Body of pancreas (tissue), 4 donors: ENCODE data around the gene RPUSD1. TPM values are rescaled to one million over a fixed set of nuclear protein-coding genes. Genes with fewer than 3 reads are reported as not detected.

Source experiments
- ATAC-seq: fragments of 150-250 bp; one replicate; pipeline ENCODE4 v1.9.1; 2016
- DNase-seq, 4 donors: peaks; one replicate each; pipeline ENCODE4 v3.0.0-alpha.2; 2019
- H3K27ac ChIP-seq, 4 donors: fragments of 200-600 bp; sonication (generic); 1 replicate in 3 of 4; 2 replicates in 1 of 4; pipeline versions ENCODE4 v1.5.1 to v1.6.1; 2016 to 2019; ENCODE audit warnings: mild to moderate bottlenecking in 1 of 4, mixed read lengths in 1 of 4, moderate library complexity in 1 of 4
- H3K27me3 ChIP-seq, 2 donors: fragments of 200-600 bp; sonication (generic); one replicate each; pipeline ENCODE4 v1.6.0; 2016; ENCODE audit warnings: mild to moderate bottlenecking in 1 of 2
- H3K36me3 ChIP-seq, 2 donors: fragments of 200-600 bp; sonication (generic); replicated peaks in 1 of 2; 2 replicates each; pipeline ENCODE4 v1.5.1; 2016; ENCODE audit warnings: low read depth in 2 of 2; ENCODE audit not compliant: insufficient read depth in 1 of 2
- H3K4me1 ChIP-seq: fragments of 200-600 bp; sonication (generic); one replicate; pipeline ENCODE4 v1.6.0; 2016
- H3K4me3 ChIP-seq, 2 donors: fragments of 200-600 bp; sonication (generic); 1 replicate in 1 of 2; 2 replicates in 1 of 2; pipeline ENCODE4 v1.5.1; 2016 to 2019
- H3K9me3 ChIP-seq, 3 donors: fragments of 200-600 bp; sonication (generic); 1 replicate in 2 of 3; 2 replicates in 1 of 3; pipeline ENCODE4 v1.5.1; 2016
- POLR2A ChIP-seq, 3 donors: fragments of 450-650 bp; IDR thresholded peaks; one replicate each; pipeline ENCODE4 v1.6.1; 2016; ENCODE audit warnings: antibody characterized with exemption in 3 of 3, mild to moderate bottlenecking in 2 of 3
- WGBS, 2 donors: methylation state at CpG; one replicate each; pipeline ENCODE4 v1.1.5; 2017; 5-methylcytosine and 5-hydroxymethylcytosine counted together
- intact Hi-C: fragments of 100-400 bp; cut with DNase I; formaldehyde crosslinking; loops from one replicate; pipeline ENCODE4 v1.15.1; 2023
- total RNA-seq, 2 donors: library from RNA; depleted of rRNA; stranded (reverse); fragments of >200 nt; gene quantifications; one replicate each; pipeline ENCODE4 v1.1.0, GENCODE V29; 2016
- TF ChIP-seq, protein P1 (sequence below), 7 experiments: fragments of 450-650 bp in 4 of 7; fragments of 200-600 bp in 3 of 7; sonication (generic) in 3 of 7; IDR thresholded peaks; one replicate each; pipeline ENCODE4 v1.5.1; 2016 to 2019; ENCODE audit warnings: antibody characterized with exemption in 7 of 7

The RPUSD1 gene
- total RNA-seq, 2 donors from 2014 or later = 19.7 to 31.3 TPM

DNA sequence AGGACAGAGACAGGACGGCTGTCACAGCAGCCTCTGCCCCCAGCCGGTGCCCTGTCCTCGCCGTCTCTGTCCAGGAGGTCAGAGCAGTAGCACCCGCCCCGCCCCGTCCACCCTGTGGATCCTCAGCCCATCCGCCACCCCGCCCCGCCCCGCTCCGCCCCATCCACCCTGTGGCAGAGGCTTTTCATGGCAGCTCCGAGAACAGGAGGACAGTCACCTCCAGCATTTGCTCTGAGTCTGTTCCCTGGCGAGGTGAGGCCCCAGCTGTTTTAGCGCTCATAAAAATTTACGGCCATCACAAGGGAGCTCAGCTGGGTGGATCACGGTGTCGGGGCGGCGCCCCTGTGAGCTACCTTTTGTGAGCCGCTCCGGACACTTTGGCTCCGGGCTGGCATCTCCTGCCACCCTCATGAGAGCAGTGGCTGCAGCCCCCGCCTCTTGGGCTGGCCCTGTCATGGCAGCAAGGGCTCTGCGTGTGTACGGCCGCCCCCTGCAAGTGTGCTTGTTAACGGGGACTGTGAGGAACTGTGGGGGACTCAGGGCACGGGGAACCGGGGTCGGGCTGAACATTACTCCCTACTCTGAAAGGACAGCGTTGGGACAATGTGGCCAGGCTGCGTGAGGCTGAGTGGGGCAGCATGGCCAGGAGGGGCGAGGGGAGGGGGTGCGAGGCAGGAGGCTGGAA, 44.6 kb upstream of the RPUSD1 start:
- no peak for TF ChIP-seq POLR2A (IDR thresholded peaks at IDR 0.05)
- TF ChIP-seq, protein P1, sequence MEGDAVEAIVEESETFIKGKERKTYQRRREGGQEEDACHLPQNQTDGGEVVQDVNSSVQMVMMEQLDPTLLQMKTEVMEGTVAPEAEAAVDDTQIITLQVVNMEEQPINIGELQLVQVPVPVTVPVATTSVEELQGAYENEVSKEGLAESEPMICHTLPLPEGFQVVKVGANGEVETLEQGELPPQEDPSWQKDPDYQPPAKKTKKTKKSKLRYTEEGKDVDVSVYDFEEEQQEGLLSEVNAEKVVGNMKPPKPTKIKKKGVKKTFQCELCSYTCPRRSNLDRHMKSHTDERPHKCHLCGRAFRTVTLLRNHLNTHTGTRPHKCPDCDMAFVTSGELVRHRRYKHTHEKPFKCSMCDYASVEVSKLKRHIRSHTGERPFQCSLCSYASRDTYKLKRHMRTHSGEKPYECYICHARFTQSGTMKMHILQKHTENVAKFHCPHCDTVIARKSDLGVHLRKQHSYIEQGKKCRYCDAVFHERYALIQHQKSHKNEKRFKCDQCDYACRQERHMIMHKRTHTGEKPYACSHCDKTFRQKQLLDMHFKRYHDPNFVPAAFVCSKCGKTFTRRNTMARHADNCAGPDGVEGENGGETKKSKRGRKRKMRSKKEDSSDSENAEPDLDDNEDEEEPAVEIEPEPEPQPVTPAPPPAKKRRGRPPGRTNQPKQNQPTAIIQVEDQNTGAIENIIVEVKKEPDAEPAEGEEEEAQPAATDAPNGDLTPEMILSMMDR (IDR thresholded peaks at IDR 0.05) = no peak
- Histone ChIP-seq H3K36me3 (no peaks in the 10 kb centered on the region), H3K4me1 (no peaks in the 10 kb centered on the region), H3K27ac (no peak overlapping the region), H3K9me3 (peaks cover 0 to 24% (median 0%) of the 10 kb centered on the region in 3 donors), H3K27me3 (no peaks in the 10 kb centered on the region), H3K4me3 (no peak overlapping the region)
- WGBS, 2 donors = 78 to 83% methylated on average over 10 to 35 of the region's 35 CpGs
- ATAC-seq (no peak), DNase-seq (no peak)
- intact Hi-C loops = no loop called here

DNA sequence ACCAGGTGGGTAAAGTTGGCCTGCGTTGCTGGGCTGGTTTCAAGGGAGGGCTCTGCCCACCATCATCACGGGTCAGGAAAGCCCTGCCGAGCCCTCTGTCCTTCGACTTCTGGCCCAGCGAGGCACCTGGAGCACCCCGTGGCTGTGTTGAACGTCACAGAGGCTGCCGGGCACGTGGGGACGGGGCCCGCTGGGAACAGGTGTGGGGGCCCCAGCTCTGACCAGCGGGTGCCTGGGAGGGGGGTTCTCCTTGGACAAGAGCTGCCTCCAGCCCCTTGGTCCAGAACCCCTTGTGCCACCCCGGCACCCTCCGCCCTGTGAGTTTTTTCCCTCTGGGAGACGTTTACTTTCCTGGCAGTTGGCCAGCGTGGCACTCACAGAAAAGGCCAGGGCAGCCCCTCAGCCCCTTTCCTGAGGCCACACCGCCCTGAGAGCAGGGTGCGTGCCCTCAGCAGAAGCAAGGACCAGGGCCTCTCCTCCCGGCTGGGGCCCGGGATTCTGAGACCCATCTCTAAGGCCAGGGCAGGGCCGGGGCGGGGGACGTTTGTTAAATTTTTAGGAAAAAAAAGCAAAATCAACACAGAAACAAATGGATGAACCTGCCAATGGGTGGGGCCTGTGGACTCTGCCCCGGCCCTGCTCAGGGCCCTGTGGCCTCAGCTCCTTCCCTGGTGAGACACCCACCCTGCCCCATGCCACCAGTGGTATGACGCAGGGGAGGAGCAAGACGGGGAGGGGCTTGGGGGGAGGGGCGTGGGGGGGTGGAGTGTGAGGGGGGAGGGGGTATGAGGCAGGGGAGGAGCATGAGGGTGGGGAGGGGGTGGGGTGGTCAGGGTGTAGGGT, 43.6 kb upstream of the RPUSD1 start:
- intact Hi-C loops = no loop called here
- peaks cover 0 to 23% (median 0%) of the 10 kb centered on the region in 3 donors for H3K9me3 ChIP-seq
- DNase-seq = no peak
- no peaks in the 10 kb centered on the region for H3K36me3 ChIP-seq
- no peaks in the 10 kb centered on the region for H3K4me1 ChIP-seq
- H3K27me3 ChIP-seq = no peaks in the 10 kb centered on the region
- WGBS, 2 donors = 52 to 55% methylated on average over 13 to 26 of the region's 27 CpGs
- no peak overlapping the region for H3K4me3 ChIP-seq
- no peak for TF ChIP-seq POLR2A (IDR thresholded peaks at IDR 0.05)
- TF ChIP-seq, protein P1 (IDR thresholded peaks at IDR 0.05) = no peak
- H3K27ac ChIP-seq = no peak overlapping the region
- no peak for ATAC-seq

DNA sequence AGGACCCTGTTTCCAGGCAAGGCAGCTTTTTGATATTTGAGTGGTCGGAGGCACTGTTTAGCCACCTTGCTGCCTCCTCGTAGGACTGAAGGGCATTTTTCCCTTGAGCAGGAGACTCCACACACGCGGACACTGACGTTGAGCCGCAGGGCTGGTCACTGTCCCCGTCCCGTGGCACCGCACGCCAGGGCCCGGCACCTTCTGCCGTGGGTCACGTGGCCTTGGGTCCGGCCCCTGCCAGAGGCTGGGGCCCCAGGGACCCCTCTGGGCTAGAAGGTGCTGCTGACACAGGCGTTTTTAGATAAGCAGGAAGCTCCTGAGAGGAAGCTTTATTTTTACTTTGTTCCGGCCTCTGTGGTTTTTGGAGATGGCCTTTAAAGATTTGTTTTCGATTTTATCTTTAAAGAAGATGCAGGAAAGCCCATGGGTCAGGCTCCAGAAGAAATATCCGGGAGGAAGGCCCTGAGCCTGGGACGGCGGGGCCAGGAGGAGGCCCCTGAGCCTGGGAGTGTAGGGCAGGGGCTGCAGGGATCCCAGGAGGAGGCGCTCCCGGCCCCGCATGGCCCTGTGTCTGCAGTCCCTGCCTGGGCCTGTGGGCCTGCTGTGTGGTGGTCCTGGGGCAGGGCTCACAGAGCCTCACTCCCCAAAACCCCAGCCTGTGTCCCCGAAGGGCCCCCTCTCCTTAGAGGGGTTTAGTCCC, 42.8 kb upstream of the RPUSD1 start:
- Histone ChIP-seq H3K9me3 (peaks cover 0 to 15% (median 0%) of the 10 kb centered on the region in 3 donors), H3K36me3 (no peaks in the 10 kb centered on the region), H3K27me3 (no peaks in the 10 kb centered on the region), H3K4me1 (no peaks in the 10 kb centered on the region), H3K4me3 (no peak overlapping the region), H3K27ac (no peak overlapping the region)
- DNase-seq (no peak), ATAC-seq (no peak)
- TF ChIP-seq, protein P1 (IDR thresholded peaks at IDR 0.05) = no peak
- no peak for TF ChIP-seq POLR2A (IDR thresholded peaks at IDR 0.05)
- WGBS, 2 donors = 56 to 59% methylated on average over 15 to 24 of the region's 24 CpGs
- intact Hi-C loops = no loop called here

DNA sequence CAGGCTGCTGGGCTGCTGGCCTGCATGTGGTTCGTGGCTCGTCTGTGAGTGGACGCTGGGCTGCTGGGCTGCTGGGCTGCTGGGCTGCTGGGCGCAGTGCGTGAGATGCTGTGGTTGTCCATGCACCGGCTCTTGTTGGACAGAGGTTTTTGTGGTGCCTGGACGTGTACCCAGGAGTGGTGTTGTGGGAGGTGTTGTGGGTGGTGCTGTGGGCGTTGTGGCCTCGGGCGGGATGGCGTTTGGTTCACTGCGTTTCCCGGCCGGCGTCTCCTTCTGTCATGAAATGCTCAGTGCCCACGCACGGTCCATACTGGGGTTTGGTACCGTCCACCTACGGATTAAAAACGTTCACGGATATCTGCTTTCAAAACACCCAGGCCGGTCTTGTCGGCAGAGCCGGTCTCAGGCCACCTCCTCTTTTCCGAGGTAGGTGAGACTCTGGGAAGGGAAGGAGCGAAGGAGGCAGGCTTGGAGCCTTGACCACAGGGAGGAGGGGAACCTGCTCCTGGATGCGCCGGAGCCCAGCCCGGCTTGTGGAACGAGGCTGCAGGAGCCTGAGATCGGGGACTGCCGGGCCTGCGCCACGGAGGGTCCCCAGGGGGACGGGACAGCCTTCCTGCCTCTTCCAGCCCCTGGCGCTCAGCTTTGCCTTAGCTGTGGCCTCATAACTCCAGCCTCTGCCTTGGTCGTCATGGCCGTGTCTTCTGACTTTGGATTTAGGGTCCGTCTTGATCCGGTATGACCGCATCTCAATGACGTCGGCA, 42.1 kb upstream of the RPUSD1 start:
- no peak for DNase-seq
- no peak overlapping the region for H3K4me3 ChIP-seq
- H3K36me3 ChIP-seq = no peaks in the 10 kb centered on the region
- no peak for ATAC-seq
- no peaks in the 10 kb centered on the region for H3K27me3 ChIP-seq
- peaks cover 5% of the 10 kb centered on the region for H3K4me1 ChIP-seq
- no peak overlapping the region for H3K27ac ChIP-seq
- 65 to 76% methylated on average over 12 to 43 of the region's 43 CpGs for WGBS, 2 donors
- TF ChIP-seq, protein P1 (IDR thresholded peaks at IDR 0.05) = no peak
- no peak for TF ChIP-seq POLR2A (IDR thresholded peaks at IDR 0.05)
- peaks cover 0 to 8% (median 0%) of the 10 kb centered on the region in 3 donors for H3K9me3 ChIP-seq
- intact Hi-C loops = no loop called here
